Kidney glomerular epithelial cell (primary cell): Measurements from ENCODE around the gene SYNE1.

ENCODE experiments used
- DNase-seq: peaks from one replicate; lab custom pipeline; 2025; lab: John Stamatoyannopoulos, UW

The SYNE1 gene

DNA sequence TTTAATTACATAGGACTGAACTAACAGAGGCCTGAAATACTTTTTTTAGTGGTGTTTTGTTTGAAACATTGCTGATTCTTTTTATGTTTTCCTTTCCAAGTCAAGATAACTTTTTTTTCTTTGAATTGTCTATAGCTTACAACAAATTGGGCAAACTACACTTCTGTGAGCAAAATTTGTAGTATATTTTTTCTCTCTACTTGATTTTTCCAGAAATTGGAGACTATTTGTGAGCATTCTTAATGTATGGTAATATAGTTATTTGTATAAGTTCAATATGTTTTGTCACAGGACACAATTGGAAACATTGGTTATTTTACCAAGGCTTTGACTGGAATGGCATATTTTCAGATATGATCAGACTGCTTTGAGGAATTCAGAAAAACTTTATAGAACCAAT is 216.5 kb downstream of the SYNE1 start:
- DNase-seq: no peak

DNA sequence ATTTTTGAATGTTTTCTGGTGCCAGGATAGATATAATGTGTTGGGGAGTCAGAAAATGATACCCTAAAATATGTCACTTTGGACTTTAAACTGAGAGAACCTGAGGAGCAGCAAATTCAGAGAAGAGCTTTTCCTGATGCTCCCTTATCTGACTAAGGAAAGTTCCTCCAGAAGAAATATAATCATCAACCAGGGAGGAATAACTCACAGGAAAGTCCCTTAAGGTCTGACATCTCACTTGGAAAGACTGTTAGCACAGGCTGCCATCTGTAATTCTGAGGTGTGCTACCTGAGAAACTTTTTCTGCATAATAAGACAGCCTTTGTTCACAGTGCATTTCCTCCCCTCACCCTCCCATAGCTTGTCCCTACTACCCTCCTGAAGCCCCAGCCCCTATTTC is 218.6 kb downstream of the SYNE1 start:
- no peak for DNase-seq

DNA sequence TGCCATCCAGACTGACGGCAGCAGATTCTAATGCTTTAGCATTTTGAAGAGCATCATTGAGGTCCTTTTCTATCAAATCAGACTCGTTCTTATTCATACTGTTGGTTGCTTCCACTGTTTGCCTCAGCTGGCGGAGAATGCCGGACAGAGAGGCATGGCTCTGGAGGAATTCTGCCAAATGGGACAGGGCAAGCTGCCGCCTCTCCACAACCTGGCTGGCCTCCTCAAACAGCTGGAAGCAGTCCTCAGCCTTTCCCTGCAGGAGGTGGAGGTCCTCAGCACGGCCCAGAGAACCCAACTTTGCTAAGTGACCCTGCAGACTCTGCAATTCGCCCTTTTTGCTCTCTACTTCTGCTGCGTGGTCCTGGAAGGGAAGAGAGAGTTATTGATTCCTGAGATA is 220.5 kb downstream of the SYNE1 start:
- no peak for DNase-seq

DNA sequence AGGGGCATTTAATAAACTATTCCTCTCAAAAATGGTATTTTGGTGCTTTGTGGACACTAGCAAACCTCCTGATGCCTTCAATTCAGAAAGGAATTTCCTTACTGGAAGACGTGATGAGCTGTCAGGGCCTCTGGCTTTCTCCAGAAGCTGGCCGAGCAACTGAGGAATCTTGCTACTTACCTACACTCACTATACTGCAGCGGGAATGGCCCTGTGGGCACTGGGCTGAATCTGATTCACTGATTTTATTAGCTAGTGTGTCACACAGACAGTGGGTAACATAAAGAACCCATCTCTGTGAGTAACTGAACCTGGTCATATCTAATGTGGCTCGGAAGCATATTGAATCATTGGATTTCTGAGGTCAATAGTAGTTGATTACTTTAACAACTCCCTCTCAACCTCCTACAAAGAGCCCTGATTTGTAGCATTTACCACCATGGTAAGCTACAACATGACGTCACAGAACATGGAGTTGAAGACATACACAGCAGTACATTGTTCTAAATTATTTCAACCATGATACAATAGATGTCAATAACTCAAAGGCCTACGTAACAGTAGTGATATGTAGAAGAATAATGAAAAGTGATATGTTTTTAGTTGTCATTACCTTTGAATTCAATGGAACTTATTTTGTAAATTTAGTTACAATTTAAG is 232.1 kb downstream of the SYNE1 start:
- peak; percentile 63 for DNase-seq

DNA sequence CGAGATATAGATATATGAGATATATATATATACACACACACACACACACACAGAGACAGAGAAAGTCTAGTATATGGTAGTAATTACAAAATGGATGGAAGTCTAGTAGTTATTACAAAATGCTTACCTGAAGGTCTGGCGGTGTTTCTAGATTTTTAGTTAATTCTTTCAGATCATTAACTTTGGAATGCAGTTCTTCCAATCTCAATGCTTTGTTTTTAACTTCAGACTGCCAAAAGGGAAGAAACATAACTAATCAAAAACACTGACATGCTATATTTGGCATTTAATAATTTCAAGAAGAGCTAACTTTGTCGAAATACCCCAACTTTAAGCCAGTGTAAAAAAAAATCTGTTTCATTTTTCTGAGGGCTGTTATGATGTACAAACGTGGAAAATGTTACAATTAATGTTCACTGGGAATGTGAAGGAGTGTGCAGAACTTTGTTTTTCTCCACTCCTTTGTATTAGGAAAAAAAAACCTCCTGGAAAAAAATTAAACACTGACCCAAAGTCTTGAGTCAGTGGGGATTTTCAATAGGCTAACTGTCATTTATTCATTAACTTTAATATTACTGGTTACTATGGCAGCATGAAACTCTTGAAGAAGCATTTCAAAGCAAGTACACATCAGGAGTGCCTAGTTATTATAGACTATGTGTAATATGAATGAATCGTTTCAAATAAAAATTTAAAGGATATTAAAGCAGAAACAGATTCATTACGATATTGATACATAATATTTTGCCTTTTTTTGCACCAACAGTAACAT is 232.9 kb downstream of the SYNE1 start:
- DNase-seq: peak; percentile 88

DNA sequence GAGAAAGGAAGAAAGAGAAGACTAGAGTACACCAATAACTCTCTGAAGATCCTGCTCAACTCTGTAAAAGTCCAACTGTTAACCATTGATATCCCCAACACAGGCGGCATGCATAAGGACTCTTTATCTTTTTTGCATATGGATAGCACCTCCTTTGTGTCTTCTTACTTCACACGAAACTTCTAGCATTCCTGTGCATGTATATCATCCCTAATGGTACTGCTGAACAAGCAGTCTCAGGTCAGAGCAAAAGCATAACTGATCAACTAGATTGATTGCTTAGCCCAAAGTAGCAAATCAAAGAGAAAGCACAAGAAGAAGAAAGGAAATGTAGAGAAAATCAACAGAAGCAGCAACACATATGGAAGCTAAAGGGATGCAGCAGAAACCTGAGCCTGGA is 234.4 kb downstream of the SYNE1 start:
- DNase-seq: peak; percentile 23

DNA sequence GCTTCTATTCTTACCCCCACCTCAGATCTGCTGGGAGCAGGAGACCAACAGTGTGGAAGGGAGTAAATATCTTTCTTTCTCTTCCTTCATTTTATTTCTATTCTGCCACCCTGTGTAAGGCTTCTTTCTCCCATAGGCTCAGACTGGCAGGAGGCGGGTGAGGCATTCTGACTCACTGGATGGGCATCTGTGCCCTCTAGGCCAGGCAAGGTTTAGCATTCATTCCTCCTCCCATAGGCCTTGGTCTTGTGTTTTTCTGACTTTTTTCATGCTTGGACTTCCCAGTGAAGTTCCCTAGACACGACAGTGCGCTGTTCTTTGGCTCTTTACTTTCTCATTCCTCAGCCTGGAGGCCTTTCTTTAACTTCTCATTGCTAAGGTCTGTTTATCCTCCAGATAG is 235.2 kb downstream of the SYNE1 start:
- DNase-seq: peak; percentile 91

DNA sequence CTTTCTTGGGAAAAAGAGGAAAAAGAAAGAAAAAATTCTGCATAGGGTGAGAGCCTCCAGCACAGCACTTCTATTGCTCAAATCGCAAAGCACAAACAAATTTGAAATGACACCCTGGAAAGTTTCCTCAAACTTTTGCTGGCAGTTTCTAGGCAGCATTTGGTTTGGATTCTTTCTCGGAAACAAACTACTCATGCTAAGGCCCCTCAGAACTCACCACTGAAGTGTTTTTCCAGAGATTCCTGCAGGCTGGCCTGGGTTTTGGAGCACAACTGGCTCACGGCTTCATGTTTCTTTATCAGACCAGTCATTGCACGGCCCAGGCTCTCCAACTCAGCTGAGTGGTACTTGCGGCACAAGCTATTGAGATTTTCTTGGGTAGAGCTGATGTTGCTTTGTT is 237.8 kb downstream of the SYNE1 start:
- no peak for DNase-seq

DNA sequence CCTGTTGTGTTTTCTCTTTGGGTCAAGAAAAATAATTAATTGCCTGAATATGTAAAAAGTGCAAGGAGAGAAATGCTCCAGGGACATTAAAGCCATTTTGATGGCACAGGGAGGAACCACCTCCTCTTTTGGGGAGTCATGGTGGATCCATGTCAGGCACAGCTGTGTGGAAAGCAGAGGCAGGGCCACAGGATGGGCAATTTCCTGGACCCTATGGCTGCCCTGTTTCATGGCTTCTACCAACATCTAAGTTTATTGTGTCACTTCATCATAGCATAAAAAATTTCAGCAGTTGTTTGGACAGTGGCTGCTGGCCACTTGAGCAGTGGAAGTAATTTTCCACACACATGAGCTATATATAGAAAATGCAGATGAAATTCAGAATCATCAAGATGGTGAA is 238.2 kb downstream of the SYNE1 start:
- no peak for DNase-seq

DNA sequence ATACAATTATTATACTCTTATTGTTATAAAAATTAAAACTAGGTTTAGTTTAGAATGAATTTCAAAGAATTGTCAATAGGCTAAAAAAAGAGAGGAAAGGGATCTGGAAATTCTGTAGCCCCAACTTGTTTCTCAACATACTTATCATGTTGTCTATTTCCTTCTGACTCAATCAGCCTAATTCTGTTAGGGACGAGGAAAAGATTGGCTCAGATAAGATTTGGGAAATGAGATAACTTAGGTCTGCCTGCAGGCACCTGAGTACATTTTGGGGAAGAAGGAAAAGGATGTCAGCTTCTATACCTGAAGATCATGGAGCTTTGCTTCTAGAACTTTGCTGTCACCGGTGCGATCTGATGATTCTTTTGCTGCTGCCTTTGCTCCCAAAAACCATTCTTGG is 238.8 kb downstream of the SYNE1 start:
- no peak for DNase-seq

DNA sequence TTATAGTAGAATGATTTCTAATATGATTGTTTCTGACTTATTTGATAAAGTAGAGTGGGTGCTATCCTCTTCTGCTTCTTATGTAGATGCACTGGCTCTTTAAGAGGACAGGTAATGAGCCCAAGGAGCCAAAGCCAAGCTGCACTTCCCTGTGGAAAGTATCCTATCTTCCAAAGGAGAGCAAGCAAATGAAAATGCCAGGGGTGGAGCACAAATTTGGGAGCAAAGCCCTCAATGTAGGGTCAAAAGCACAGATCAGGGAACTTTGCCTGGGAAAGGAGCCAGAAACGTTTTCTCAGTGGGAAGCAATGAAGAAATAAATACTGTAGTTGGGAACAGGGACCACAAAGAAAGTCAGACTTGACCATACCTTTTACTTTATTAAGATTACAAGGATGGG is 242.9 kb downstream of the SYNE1 start:
- no peak for DNase-seq

DNA sequence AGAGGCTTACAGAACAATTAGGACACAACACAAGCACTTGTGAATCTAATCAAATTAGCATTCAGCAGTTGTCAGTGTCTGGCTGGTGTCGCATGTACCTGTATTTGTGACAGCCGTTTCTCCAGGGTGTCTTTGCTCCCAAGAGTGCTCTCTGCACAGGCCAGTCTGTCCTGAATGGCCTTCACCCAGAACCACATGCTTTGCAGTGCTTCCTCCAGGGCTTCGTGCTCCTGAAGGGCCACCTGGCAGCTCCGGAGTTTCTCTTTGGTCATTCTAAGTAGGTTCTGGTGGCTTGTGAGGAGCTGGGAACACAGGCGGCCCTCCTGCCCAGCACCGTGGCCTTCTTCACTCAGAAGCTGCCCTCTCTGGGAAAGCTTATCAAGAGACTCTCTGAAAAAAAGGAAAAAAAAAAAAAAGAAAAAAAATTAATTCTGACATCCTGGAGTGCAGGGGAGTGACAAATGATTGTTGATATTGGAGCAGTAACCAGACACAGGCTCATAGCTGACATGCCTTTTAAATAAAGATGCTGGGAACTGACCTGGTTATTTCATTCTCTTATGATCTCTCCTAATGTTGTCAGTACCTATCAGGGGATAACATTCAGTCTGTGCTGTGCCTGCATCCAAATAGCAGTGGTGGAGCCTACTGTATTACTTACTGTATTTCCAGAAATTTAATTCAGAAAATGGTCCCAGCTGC is 245.8 kb downstream of the SYNE1 start:
- peak; percentile 66 for DNase-seq

DNA sequence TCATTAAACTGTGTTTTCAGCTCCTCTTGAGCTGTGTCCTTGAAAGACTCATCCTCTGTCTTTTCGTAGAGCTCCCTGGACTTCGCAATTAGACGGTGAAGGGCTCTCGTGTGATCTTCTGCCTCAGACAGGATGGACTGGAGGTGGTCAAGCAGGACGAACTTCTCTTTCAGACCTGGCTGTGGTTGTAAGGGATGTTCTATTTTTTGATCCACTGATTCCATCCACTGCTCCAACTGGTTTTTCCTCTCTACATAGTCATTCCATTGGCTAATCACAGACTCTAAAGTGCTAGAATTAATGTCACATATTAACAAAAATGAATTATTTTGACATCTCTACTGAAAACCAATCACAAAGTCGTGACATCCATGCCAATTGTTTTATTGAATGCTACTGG is 250.1 kb downstream of the SYNE1 start:
- peak; percentile 52 for DNase-seq

DNA sequence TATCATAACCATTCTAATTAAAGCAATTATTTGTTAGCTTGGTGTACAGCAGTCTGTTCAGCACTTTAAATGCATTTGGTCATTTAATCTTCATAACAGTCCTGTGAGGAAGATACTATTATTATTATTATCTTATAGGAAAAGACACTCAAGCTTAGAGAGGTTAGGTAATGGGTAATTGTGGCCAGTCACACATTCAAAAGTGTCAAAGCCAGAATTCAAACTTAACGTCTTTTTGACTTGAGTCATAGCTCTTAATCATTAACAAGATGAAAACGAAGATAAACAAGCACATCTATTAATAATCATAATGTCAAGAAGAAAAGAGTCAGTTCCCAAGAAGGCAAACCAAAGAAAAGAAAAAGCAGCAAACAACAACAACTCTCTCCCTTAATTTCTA is 251.0 kb downstream of the SYNE1 start:
- DNase-seq: peak; percentile 83

DNA sequence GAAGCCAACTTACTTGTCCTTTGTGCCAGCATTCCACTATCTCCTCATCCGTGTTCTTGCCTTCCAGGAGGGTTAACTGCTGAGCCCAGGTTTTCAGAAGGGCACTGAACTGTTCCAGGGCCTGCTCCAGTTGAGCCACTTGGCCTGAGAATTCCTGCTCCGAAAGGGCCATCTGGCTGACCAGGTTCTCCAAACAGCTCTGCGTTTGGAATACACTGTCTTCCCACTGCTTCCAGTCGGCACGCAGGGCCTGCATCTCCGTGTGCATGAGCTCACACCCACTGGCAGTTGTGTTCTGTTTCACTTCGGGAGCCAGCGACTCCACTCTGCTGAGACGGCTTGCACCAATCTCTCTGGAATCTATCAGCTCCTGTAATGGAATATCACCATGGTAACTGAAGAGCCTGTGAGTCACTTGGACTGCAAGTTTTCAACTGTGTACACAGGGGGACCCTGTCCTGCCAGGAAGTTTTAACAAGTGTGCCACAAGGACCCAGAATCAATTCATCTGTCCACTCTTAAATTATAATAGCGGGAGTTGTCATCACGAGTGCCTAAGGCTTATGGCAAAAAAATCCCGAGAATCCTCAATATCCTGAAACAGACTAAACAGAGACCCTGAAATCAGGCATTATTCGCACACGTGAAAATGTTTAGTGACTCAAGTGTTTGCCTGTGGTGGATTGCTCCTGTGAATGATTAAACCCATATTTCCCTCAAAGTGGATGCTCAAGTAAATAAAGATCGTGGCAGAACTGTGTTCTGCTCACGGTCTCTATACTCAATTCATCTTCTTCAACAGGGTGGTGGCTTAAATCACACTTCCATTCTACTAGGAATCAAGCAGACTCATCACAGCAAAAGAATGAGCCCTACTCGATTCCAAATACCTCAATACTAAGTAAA is 255.9 kb downstream of the SYNE1 start:
- DNase-seq: peak; percentile 94

DNA sequence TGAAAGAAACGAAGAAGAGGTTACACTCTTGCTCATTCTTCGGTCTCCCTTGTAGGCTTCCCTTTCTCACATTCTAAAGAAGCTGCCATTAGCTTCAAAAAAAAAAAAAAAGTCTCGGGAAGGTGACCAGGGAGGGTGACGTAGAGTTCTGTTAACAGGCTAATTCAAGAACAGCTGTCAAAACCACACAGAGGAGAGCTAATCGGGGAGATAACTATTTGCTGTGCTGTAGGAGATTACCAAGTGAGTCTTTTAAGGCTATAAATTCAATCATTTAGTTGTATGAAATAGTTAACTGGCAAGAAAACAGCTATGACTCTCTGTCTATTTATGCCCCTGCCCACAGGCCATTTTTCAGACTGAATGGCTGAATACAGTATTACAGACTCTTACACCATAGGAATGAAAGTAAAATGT is 256.8 kb downstream of the SYNE1 start:
- peak; percentile 79 for DNase-seq

DNA sequence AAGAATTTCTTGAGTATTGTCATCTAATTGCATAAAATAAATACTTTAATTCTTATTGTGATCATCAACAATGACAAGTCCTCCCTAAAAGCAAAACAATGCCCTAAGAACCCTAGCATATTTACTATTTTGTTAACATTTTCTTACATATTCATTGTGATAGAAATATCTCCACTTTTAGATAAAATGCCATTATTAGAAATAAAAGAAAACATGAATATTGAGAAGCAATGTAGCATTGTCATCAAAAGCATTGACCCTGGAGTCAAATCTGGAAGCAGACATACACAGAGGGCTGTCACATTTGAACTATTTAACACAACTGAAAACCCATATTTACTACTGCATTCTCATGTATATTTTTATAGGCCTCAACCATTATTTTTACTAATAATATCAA is 257.7 kb downstream of the SYNE1 start:
- DNase-seq: peak; percentile 41

DNA sequence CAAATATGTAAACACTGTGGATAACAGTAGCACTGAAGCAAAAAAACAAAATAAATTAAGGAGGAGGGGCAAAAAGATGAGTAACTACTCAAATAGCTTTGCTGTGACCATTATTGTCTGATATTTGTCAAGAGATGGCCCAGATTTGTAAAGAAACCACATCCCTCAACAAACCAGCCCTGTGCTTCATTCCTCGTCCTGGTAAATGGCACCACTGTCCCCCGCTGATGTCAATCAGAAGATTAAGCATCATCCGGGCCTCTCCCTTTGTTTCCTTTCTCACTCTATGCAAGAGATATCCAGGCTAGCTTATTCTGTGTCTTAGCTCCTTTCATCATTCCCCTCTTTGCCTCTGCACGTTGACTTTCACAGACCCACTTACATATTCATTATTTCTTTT is 259.0 kb downstream of the SYNE1 start:
- DNase-seq: no peak

DNA sequence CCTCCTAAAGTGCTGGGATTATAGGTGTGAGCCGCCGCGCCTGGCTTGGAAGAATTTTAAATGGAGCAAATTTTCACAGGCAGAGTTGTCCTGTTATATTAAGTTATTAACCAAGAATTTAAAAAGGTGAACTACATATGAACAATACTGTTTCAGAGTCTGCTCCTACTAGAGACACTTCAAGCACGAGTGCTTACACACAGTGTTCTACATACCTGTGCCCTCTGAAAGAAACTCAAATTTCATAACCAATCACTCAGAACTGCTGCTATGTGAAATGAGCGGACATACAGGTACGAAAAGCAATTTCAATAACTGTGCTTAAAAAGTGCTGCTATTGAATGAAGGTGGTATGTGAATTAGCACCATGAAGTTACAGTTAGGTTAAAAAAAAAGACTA is 262.0 kb downstream of the SYNE1 start:
- DNase-seq: no peak

DNA sequence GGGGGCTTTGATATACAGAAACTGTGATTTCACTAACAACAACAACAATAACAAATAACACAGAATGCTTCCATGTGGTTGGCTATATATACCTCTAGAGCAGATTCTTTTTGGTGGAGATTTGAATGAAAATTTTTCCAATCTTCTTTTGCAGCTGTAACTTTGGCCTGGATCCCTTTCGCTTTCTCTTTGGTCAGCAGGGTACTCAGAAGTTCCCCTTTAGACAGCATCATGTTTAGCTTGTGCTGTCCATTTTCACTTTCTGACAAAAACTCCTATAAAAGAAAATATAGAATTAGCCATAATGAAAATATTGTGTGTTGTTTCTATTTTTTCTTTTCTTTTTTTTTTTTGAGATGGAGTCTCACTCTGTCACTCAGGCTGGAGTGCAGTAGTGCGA is 264.2 kb downstream of the SYNE1 start:
- no peak for DNase-seq

DNA sequence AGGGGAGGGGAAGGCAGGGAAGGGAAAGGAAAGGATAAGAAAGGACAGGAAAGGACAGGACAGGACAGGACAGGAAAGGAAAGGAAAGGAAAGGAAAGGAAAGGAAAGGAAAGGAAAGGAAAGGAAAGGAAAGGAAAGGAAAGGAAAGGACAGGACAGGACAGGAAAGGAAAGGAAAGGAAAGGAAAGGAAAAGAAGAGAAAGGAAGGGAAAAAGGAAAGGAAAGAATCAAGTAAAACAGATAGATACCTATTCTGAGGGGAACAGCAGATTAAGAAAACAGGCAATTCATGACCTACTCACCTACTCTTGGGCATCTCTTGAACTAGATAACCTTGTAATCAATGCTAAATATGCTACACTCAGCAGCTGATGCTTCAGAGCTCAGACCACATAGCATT is 265.4 kb downstream of the SYNE1 start:
- DNase-seq: no peak
